GM23248 (cell line): ENCODE measurements around the gene LYRM2.

Experiments used
- EZH2 ChIP-seq: fragments of 200-600 bp; sonication (generic); IDR thresholded peaks from 2 replicates; pipeline ENCODE4 v1.6.1; 2018; ENCODE audit warnings: antibody characterized with exemption, mild to moderate bottlenecking; ENCODE audit not compliant: insufficient read depth, poor library complexity, severe bottlenecking
- EZH2phosphoT487 ChIP-seq: fragments of 200-600 bp; sonication (generic); IDR thresholded peaks from 2 replicates; pipeline ENCODE4 v1.6.1; 2018; ENCODE audit warnings: antibody characterized with exemption, moderate library complexity, mild to moderate bottlenecking, low read depth; ENCODE audit not compliant: insufficient read depth

- no peak for TF ChIP-seq EZH2
- TF ChIP-seq EZH2phosphoT487, result no peak
These were observed 71.5 kb downstream of the LYRM2 start for GRCh38 chr6:89566930-89567629.
